Fibroblast of lung (primary cell): ENCODE data around the gene FAM47E. TPM values are rescaled to one million over a fixed set of nuclear protein-coding genes. Genes with fewer than 3 reads are reported as not detected.

Experiments
- DNase-seq, 2 donors: peaks; one replicate each; pipeline versions ENCODE4 v3.0.0 to v3.0.0-alpha.2; 2010; ENCODE audit warnings: low read depth in 2 of 2
- H2AFZ ChIP-seq: 2 replicates; pipeline ENCODE4 v1.5.1; 2012; ENCODE audit warnings: low read length, control low read depth, inconsistent platforms
- H3K27ac ChIP-seq: 2 replicates; pipeline ENCODE4 v1.5.1; 2011; ENCODE audit warnings: low read length, control low read depth; ENCODE audit not compliant: insufficient read depth
- H3K27me3 ChIP-seq: 2 replicates; pipeline ENCODE4 v1.5.1; 2011; ENCODE audit warnings: mild to moderate bottlenecking, low read length; ENCODE audit not compliant: control insufficient read depth, insufficient read depth
- H3K36me3 ChIP-seq: 2 replicates; pipeline ENCODE4 v1.5.1; 2011; ENCODE audit warnings: low read length; ENCODE audit not compliant: control insufficient read depth, insufficient read depth
- H3K4me1 ChIP-seq: 2 replicates; pipeline ENCODE4 v1.5.1; 2011; ENCODE audit warnings: low read length; ENCODE audit not compliant: control insufficient read depth, insufficient read depth; ENCODE audit errors: extremely low read depth
- H3K4me2 ChIP-seq: 2 replicates; pipeline ENCODE4 v1.5.1; 2011; ENCODE audit warnings: low read length, control low read depth; ENCODE audit not compliant: insufficient read depth; ENCODE audit errors: extremely low read depth
- H3K4me3 ChIP-seq, 4 experiments: fragments of 200-600 bp in 1 of 4; sonication (generic) in 1 of 4; replicated peaks in 1 of 4; 2 replicates each; pipeline ENCODE4 v1.5.1; 2011 to 2016; ENCODE audit warnings: low read length in 4 of 4, low read depth in 3 of 4, mild to moderate bottlenecking in 3 of 4, control low read depth in 2 of 4, inconsistent platforms in 1 of 4, mixed read lengths in 1 of 4; ENCODE audit not compliant: insufficient read depth in 1 of 4; ENCODE audit errors: control extremely low read depth in 1 of 4
- H3K79me2 ChIP-seq: 2 replicates; pipeline ENCODE4 v1.5.1; 2012; ENCODE audit warnings: mild to moderate bottlenecking, low read length, inconsistent platforms; ENCODE audit not compliant: control insufficient read depth, insufficient read depth
- H3K9ac ChIP-seq: 2 replicates; pipeline ENCODE4 v1.5.1; 2011; ENCODE audit warnings: mild to moderate bottlenecking, low read length, control low read depth; ENCODE audit not compliant: insufficient read depth
- H3K9me3 ChIP-seq: 2 replicates; pipeline ENCODE4 v1.5.1; 2012; ENCODE audit warnings: low read depth, low read length; ENCODE audit not compliant: control insufficient read depth, insufficient read depth
- H4K20me1 ChIP-seq: 2 replicates; pipeline ENCODE4 v1.5.1; 2011; ENCODE audit warnings: low read length; ENCODE audit not compliant: control insufficient read depth, insufficient read depth; ENCODE audit errors: extremely low read depth
- CTCF ChIP-seq, 2 donors: IDR thresholded peaks in 1 of 2; conservative IDR thresholded peaks in 1 of 2; 1 replicate in 1 of 2; 2 replicates in 1 of 2; pipeline ENCODE4 v1.5.1; 2011 to 2012; ENCODE audit warnings: low read length in 2 of 2, control low read depth in 1 of 2, inconsistent platforms in 1 of 2, low read depth in 1 of 2, mild to moderate bottlenecking in 1 of 2
- EZH2 ChIP-seq: IDR thresholded peaks from 2 replicates; pipeline ENCODE4 v1.5.1; 2012; ENCODE audit warnings: low read length, control low read depth, mild to moderate bottlenecking; ENCODE audit errors: missing control alignments
- polyA plus RNA-seq, 2 donors: library from polyadenylated mRNA; depleted of rRNA in 1 of 2; stranded (reverse) in 1 of 2; unstranded in 1 of 2; fragments of >200 nt; gene quantifications; 2 replicates each; pipeline ENCODE4 v1.2.1, GENCODE V29; 2011 to 2012; ENCODE audit warnings: missing spikeins in 1 of 2
- total RNA-seq: library from RNA; depleted of rRNA; stranded (reverse); fragments of >200 nt; gene quantifications from 2 replicates; pipeline ENCODE4 v1.2.1, GENCODE V29; 2014

The FAM47E gene
- total and polyA plus RNA-seq, 2 donors (not counting 1 experiment from before 2014, with no cell fraction given): 0.12 to 0.99 TPM

DNA sequence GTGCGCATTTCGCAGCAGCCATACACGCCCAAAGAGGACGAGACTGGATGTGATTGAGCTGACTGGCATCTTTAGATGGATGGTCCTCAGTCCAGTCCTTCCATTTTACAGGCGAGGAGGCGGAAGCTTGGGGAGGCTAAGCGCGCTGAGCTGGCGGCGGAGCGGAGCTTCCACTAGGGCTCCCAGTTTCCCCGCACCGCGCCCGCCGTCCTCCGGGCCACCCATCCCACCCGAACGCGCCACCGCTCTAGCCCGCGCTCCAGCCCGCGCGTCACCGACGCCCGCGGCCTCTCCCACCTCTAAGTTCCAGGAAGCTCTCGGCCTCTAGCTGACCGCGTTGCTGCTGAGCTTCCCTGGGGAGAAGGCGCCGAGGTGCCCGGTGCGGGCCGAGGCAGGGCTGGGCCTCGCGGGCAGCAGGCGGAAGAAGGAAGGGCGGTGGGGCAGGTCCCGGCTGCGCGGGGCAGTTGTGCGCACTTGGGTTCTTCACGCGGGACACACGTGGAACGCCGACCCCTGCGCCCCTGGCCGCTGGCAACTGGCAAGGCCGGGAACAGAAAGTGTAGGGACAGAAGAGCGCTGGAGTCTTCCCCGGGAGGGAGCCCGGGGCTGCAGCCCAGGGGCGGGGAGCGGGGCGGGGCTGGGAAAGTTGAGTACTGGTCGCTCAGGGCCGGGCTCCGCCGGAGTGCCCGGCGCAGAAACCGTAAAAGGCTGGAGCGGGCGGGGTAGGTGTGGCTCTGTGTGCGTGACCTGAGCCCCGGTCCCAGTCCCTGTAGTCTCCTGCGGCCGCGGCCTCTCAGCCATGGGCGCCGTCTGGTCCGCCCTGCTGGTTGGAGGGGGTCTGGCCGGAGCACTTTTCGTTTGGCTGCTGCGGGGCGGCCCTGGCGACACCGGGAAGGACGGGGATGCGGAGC, 54.7 kb downstream of the FAM47E start, which contains the start of gene STBD1:
Gene STBD1, plus strand, starts transcription at position 763 of the 911 bp plus-strand sequence. Its CDS starts 37 bp downstream, at position 800.
- H3K27ac ChIP-seq: peak within 1 kb of the TSS; percentile 81
- H3K79me2 ChIP-seq: peaks cover 11% of the 10 kb centered on the region
- TF ChIP-seq CTCF (conservative IDR thresholded peaks at IDR 0.05 in 1 of 2, IDR thresholded peaks at IDR 0.05 in 1 of 2; ENCODE audit: low read depth in 1 of 2, low read length in 2 of 2) (no peak), EZH2 (no peak)
- H3K4me1 ChIP-seq: peaks cover 14% of the 10 kb centered on the region
- H3K4me3 ChIP-seq: peak within 1 kb of the TSS; percentile 82 to 96 (median 89)
- H3K9ac ChIP-seq: peak within 1 kb of the TSS; percentile 72
- no peaks in the 10 kb centered on the region for H4K20me1 ChIP-seq
- peak; percentile 61 to 74 for DNase-seq
- peaks cover 1% of the 10 kb centered on the region for H3K36me3 ChIP-seq
- peak within 1 kb of the TSS; percentile 86 for H3K4me2 ChIP-seq
- peak within 1 kb of the TSS; percentile 87 for H2AFZ ChIP-seq
- no peaks in the 10 kb centered on the region for H3K27me3 ChIP-seq
- H3K9me3 ChIP-seq: no peaks in the 10 kb centered on the region

DNA sequence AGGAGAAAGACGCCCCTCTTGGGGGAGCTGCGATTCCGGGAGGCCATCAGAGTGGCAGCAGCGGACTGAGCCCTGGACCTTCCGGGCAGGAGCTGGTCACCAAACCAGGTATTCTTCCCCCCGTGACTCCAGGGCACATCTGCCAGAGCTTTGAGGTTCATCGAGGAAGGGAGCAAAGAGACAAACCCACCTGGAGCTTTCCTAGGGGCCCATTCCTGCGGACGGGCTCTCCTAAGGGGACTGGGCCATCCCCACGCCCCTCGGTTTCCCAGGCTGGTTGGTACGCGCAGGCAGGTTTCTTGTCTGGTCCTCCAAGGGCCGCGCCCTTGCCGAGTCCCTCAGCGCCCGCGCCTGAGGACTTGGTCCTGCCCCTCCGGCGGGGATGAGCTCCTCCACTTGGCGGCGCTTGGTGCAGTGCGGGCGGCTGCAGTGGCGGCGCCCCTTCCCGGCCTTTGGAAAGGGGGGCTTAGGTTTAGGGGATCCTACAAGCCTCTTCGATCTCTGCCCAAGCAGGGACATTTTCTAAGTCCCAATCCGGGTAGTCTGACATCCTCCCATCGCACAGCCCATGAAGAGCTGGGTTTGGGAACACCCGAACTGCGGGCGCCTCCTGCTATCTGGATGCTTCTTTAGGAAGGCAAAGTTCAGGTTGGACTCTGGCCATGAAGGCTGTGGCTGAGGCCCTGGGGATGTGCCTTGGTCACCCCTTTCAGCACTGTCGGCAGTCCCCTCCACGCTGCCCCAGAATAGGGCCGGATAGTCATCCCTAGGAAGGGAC, 55.5 kb downstream of the FAM47E start:
- Histone ChIP-seq H2AFZ (peak overlapping the region; percentile 87), H3K36me3 (peaks cover 1% of the 10 kb centered on the region), H3K9ac (peak overlapping the region; percentile 72), H3K4me1 (peaks cover 10% of the 10 kb centered on the region), H3K9me3 (no peaks in the 10 kb centered on the region), H3K4me2 (peak overlapping the region; percentile 73), H4K20me1 (no peaks in the 10 kb centered on the region), H3K27ac (peak overlapping the region; percentile 81), H3K27me3 (no peaks in the 10 kb centered on the region), H3K79me2 (peaks cover 11% of the 10 kb centered on the region), H3K4me3 (peak overlapping the region; percentile 82 to 96 (median 89))
- DNase-seq: peak; percentile 50 to 55
- peak; percentile 45 to 46 for TF ChIP-seq CTCF (conservative IDR thresholded peaks at IDR 0.05 in 1 of 2, IDR thresholded peaks at IDR 0.05 in 1 of 2; ENCODE audit: low read depth in 1 of 2, low read length in 2 of 2)
- TF ChIP-seq EZH2: no peak

- no peak for DNase-seq
- no peak for TF ChIP-seq CTCF (conservative IDR thresholded peaks at IDR 0.05 in 1 of 2, IDR thresholded peaks at IDR 0.05 in 1 of 2; ENCODE audit: low read depth in 1 of 2, low read length in 2 of 2)
- H3K4me1 ChIP-seq: peaks cover 10% of the 10 kb centered on the region
- no peaks in the 10 kb centered on the region for H3K27me3 ChIP-seq
- H3K36me3 ChIP-seq: peaks cover 1% of the 10 kb centered on the region
- H4K20me1 ChIP-seq: no peaks in the 10 kb centered on the region
- no peak overlapping the region for H3K27ac ChIP-seq
- no peaks in the 10 kb centered on the region for H3K9me3 ChIP-seq
- peak overlapping the region; percentile 73 for H3K4me2 ChIP-seq
- no peak overlapping the region for H3K9ac ChIP-seq
- H3K4me3 ChIP-seq: peak overlapping the region; percentile 82 to 96 (median 89)
- H3K79me2 ChIP-seq: peaks cover 11% of the 10 kb centered on the region
- H2AFZ ChIP-seq: no peak overlapping the region
Observed at GRCh38 chr4:76307660-76308014, 56.1 kb downstream of the FAM47E start.
